Right ventricle myocardium superior (tissue), 1 donor: ENCODE data around the gene RPS6KA1. TPM values are rescaled to one million over a fixed set of nuclear protein-coding genes. Genes with fewer than 3 reads are reported as not detected.

Experiments
- ATAC-seq: fragments of 200-7000 bp; cut with Tn5 transposase; one replicate; pipeline ENCODE4 v1.9.1; 2020; ENCODE audit warnings: mild to moderate bottlenecking; ENCODE audit not compliant: poor library complexity
- DNase-seq: peaks from one replicate; pipeline ENCODE4 v3.0.0-alpha.2; 2020
- intact Hi-C: fragments of 100-400 bp; cut with DNase I; formaldehyde crosslinking; loops from one replicate; pipeline ENCODE4 v1.11.2; 2022
- total RNA-seq: library from RNA; stranded (reverse); fragmentation: NEBNext Ultra II Directional; extraction: Animal tissue kit (Norgen Biotek cat#: 25700); gene quantifications from one replicate; pipeline ENCODE4 v1.2.1, GENCODE V29; 2021
- donor health status: DM: no; HTN: yes; CAD: no; lungs with severe emphysema.

RPS6KA1 gene
- total RNA-seq, 1 donor from 2014 or later, result 3.9 TPM

- intact Hi-C loops, result no loop called here
- DNase-seq (no peak), ATAC-seq (no peak)
Observed at GRCh38 chr1:26530410-26530894, 891 bp downstream of the RPS6KA1 start.

GRCh38 chr1:26530895-26531598, 1.5 kb downstream of the RPS6KA1 start:
- DNase-seq, result no peak
- intact Hi-C loops, result no loop called here
- no peak for ATAC-seq

GRCh38 chr1:26531651-26532131, 2.1 kb downstream of the RPS6KA1 start:
- ATAC-seq, result no peak
- intact Hi-C loops, result no loop called here
- DNase-seq, result no peak

- DNase-seq, result no peak
- ATAC-seq, result no peak
- intact Hi-C loops, result no loop called here
Observed at GRCh38 chr1:26533951-26534509, 4.5 kb downstream of the RPS6KA1 start.

GRCh38 chr1:26535201-26535600, 5.6 kb downstream of the RPS6KA1 start:
- intact Hi-C loops, result no loop called here
- DNase-seq (no peak), ATAC-seq (no peak)

GRCh38 chr1:26536081-26536480, 6.5 kb downstream of the RPS6KA1 start:
- ATAC-seq, result no peak
- intact Hi-C loops, result no loop called here
- DNase-seq, result no peak

GRCh38 chr1:26536521-26536920, 7.0 kb downstream of the RPS6KA1 start:
- no peak for ATAC-seq
- intact Hi-C loops, result no loop called here
- DNase-seq, result no peak

- ATAC-seq (peak; percentile 22), DNase-seq (no peak)
- intact Hi-C loops, result no loop called here
Observed at GRCh38 chr1:26537951-26538352, 8.4 kb downstream of the RPS6KA1 start.

- peak; percentile 55 for DNase-seq
- intact Hi-C loops, result no loop called here
Observed at GRCh38 chr1:26538480-26539412, 9.2 kb downstream of the RPS6KA1 start.

GRCh38 chr1:26539722-26540121, 10.2 kb downstream of the RPS6KA1 start:
- ATAC-seq, result no peak
- intact Hi-C loops, result no loop called here

More at GRCh38 chr1:26538480-26539412, 9.2 kb downstream of the RPS6KA1 start:
- ATAC-seq, result no peak

GRCh38 chr1:26540351-26540750, 10.8 kb downstream of the RPS6KA1 start:
- intact Hi-C loops, result no loop called here
- ATAC-seq (no peak), DNase-seq (no peak)

More at GRCh38 chr1:26539722-26540121, 10.2 kb downstream of the RPS6KA1 start:
- no peak for DNase-seq

GRCh38 chr1:26541431-26541815, 11.9 kb downstream of the RPS6KA1 start:
- DNase-seq (no peak), ATAC-seq (no peak)
- intact Hi-C loops, result no loop called here

GRCh38 chr1:26541816-26542711, 12.5 kb downstream of the RPS6KA1 start:
- ATAC-seq, result peak; percentile 84
- DNase-seq, result peak; percentile 90
- intact Hi-C loops, result no loop called here

GRCh38 chr1:26542771-26543451, 13.3 kb downstream of the RPS6KA1 start:
- intact Hi-C loops, result no loop called here

GRCh38 chr1:26543462-26543861, 13.9 kb downstream of the RPS6KA1 start:
- intact Hi-C loops, result no loop called here
- ATAC-seq (no peak), DNase-seq (no peak)

More at GRCh38 chr1:26542771-26543451, 13.3 kb downstream of the RPS6KA1 start:
- peak; percentile 4 for ATAC-seq
- DNase-seq, result no peak

- intact Hi-C loops, result no loop called here
- ATAC-seq (no peak), DNase-seq (no peak)
Observed at GRCh38 chr1:26544126-26544525, 14.6 kb downstream of the RPS6KA1 start.

- intact Hi-C loops, result no loop called here
- DNase-seq (no peak), ATAC-seq (no peak)
Observed at GRCh38 chr1:26545969-26546323, 16.4 kb downstream of the RPS6KA1 start.

GRCh38 chr1:26546375-26546774, 16.8 kb downstream of the RPS6KA1 start:
- DNase-seq (no peak), ATAC-seq (no peak)
- intact Hi-C loops, result no loop called here
